RWPE1 (cell line): Measurements from ENCODE around the gene PDE4C.

Experiments used
- CTCF ChIA-PET: fragments of 350-600 bp; sonication (Branson Sonifier 250); formaldehyde crosslinking; extraction: SDS; loops from one replicate; lab custom pipeline; 2021; lab: Yijun Ruan, JAX
- POLR2A ChIA-PET: fragments of 400-600 bp; formaldehyde crosslinking; extraction: SDS; loops from one replicate; lab custom pipeline; 2020; ENCODE audit warnings: antibody characterized with exemption; ENCODE audit not compliant: low non-redundant PET; lab: Yijun Ruan, JAX
- DNase-seq: peaks from one replicate; pipeline ENCODE4 v3.0.0; 2012; ENCODE audit warnings: low spot score
- H3K27ac ChIP-seq: fragments of 450-650 bp; 2 replicates; pipeline ENCODE4 v1.5.1; 2017
- CTCF ChIP-seq: fragments of 450-650 bp; conservative IDR thresholded peaks from 2 replicates; pipeline ENCODE4 v1.5.1; 2017; ENCODE audit warnings: low read depth, mild to moderate bottlenecking

PDE4C gene

GRCh38 chr19:18225355-18225701, 910 bp downstream of the PDE4C start:
- CTCF ChIA-PET, result no interaction called here
- no peak for DNase-seq
- TF ChIP-seq CTCF, result no peak
- POLR2A ChIA-PET, result no interaction called here
- no peak overlapping the region for H3K27ac ChIP-seq

GRCh38 chr19:18224525-18225354, 1.5 kb downstream of the PDE4C start:
- peak overlapping the region; percentile 60 for H3K27ac ChIP-seq
- ChIA-PET CTCF (interaction anchor here (0.7 kb wide), 1 partner anchor 8 kb away, joined by 3 read pairs; no protein-coding TSS in a partner anchor), POLR2A (interaction anchor here (0.5 kb wide), 1 partner anchor 98 kb away, joined by 4 read pairs; no protein-coding TSS in a partner anchor)
- peak; percentile 98 for DNase-seq
- TF ChIP-seq CTCF, result no peak

GRCh38 chr19:18223860-18224524, 2.2 kb downstream of the PDE4C start:
- peak; percentile 55 for DNase-seq
- ChIA-PET CTCF (interaction anchor here (0.6 to 0.7 kb wide), 2 partner anchors 9 to 125 kb away, joined by 3 read pairs; no protein-coding TSS in a partner anchor), POLR2A (interaction anchor here (0.5 kb wide), 1 partner anchor 98 kb away, joined by 4 read pairs; no protein-coding TSS in a partner anchor)
- TF ChIP-seq CTCF, result no peak
- H3K27ac ChIP-seq, result peak overlapping the region; percentile 60

- POLR2A ChIA-PET, result interaction anchor here (0.6 kb wide), 2 partner anchors 112 to 397 kb away, joined by 4 to 11 read pairs; no protein-coding TSS in a partner anchor
- CTCF ChIA-PET, result interaction anchor here (0.6 kb wide), 1 partner anchor 197 kb away, joined by 3 read pairs; the partner anchor contains the start of gene SSBP4
- H3K27ac ChIP-seq, result no peak overlapping the region
- no peak for TF ChIP-seq CTCF
- DNase-seq, result no peak
These were observed 4.2 kb downstream of the PDE4C start for GRCh38 chr19:18221815-18222725.

GRCh38 chr19:18220632-18221275, 5.5 kb downstream of the PDE4C start:
- no peak overlapping the region for H3K27ac ChIP-seq
- DNase-seq, result peak; percentile 36
- TF ChIP-seq CTCF, result no peak
- ChIA-PET CTCF (interaction anchor here (1.1 kb wide), 1 partner anchor 12 kb away, joined by 5 read pairs; no protein-coding TSS in a partner anchor), POLR2A (no interaction called here)
